NB4 (cell line): ENCODE measurements around the gene ECPAS.
A peak's percentile ranks its signal among the peaks of the same experiment; 100 is the strongest.

ENCODE experiments used
- DNase-seq: peaks from one replicate; pipeline ENCODE4 v3.0.0; 2010; ENCODE audit warnings: low read depth
- H3K4me3 ChIP-seq: one replicate; pipeline ENCODE4 v1.5.1; 2011; ENCODE audit warnings: mild to moderate bottlenecking, low read depth, low read length, moderate library complexity
- MYC ChIP-seq: IDR thresholded peaks from 2 replicates; pipeline ENCODE4 v1.6.1; 2011; ENCODE audit warnings: low read depth, low read length
- POLR2A ChIP-seq: IDR thresholded peaks from 2 replicates; pipeline ENCODE4 v1.6.1; 2011; ENCODE audit warnings: mild to moderate bottlenecking; ENCODE audit not compliant: insufficient read length; ENCODE audit errors: extremely low read depth
- TF ChIP-seq, protein P1 (sequence below): IDR thresholded peaks from 2 replicates; pipeline ENCODE4 v1.6.1; 2011; ENCODE audit warnings: low read depth, low read length
- TF ChIP-seq, protein P2 (sequence below): IDR thresholded peaks from one replicate; pipeline ENCODE4 v1.5.1; 2012; ENCODE audit warnings: low read depth, low read length

ECPAS gene, protein sequence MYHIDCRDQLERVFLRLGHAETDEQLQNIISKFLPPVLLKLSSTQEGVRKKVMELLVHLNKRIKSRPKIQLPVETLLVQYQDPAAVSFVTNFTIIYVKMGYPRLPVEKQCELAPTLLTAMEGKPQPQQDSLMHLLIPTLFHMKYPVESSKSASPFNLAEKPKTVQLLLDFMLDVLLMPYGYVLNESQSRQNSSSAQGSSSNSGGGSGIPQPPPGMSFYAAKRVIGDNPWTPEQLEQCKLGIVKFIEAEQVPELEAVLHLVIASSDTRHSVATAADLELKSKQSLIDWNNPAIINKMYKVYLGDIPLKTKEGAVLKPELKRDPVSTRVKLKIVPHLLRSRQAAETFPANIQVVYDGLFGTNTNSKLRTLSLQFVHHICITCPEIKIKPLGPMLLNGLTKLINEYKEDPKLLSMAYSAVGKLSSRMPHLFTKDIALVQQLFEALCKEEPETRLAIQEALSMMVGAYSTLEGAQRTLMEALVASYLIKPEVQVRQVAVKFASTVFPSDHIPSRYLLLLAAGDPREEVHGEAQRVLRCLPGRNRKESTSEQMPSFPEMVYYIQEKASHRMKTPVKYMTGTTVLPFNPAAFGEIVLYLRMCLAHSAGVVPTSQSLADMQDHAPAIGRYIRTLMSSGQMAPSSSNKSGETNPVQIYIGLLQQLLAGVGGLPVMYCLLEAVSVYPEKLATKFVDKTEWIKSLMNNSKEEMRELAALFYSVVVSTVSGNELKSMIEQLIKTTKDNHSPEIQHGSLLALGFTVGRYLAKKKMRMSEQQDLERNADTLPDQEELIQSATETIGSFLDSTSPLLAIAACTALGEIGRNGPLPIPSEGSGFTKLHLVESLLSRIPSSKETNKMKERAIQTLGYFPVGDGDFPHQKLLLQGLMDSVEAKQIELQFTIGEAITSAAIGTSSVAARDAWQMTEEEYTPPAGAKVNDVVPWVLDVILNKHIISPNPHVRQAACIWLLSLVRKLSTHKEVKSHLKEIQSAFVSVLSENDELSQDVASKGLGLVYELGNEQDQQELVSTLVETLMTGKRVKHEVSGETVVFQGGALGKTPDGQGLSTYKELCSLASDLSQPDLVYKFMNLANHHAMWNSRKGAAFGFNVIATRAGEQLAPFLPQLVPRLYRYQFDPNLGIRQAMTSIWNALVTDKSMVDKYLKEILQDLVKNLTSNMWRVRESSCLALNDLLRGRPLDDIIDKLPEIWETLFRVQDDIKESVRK (N-terminal part only)

DNA sequence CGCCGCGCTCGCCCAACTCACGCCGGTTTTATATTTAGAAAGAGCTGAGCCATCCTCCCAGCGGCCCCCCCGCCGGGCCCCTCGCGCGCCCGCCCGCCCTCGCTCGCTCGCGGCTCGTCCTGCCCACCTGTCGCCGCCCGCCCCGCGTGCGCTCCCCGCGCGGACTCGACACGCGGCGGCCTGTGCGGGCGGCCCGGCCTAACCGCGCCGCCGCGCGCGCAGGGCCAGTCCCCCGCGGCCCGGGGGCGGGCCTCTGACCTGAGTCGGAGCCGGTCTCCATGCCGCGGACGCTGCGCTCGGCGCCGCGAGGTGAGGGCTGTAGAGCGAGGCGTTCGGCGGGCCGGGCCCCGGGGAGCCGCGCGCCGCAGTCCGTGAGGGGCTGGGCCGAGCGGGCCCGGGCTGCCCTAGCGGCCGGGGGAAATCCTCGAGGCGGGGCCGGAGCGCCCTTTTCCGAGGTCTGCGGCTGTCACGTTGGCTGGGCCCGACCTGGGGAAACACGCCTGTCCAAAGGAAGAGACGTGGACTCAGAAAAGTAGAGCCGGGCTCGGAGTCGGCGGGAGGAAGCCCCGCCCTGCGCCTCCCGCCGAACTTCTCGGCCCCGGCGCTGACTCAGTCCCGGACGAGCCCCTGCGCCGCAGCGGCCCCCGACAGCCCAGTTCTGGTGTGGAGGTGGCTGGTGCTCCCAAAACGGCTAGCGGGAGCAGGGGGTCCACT is at the start of gene ECPAS:
Gene ECPAS (minus strand): TSS at position 526 of the 714 bp plus-strand sequence. CDS start 11,465 bp downstream, outside the sequence.
- TF ChIP-seq, protein P1, sequence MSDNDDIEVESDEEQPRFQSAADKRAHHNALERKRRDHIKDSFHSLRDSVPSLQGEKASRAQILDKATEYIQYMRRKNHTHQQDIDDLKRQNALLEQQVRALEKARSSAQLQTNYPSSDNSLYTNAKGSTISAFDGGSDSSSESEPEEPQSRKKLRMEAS = peak; percentile 50
- peak; percentile 65 for TF ChIP-seq POLR2A
- no peak; the same call in 1 of the 2 replicates for TF ChIP-seq MYC
- TF ChIP-seq, protein P2, sequence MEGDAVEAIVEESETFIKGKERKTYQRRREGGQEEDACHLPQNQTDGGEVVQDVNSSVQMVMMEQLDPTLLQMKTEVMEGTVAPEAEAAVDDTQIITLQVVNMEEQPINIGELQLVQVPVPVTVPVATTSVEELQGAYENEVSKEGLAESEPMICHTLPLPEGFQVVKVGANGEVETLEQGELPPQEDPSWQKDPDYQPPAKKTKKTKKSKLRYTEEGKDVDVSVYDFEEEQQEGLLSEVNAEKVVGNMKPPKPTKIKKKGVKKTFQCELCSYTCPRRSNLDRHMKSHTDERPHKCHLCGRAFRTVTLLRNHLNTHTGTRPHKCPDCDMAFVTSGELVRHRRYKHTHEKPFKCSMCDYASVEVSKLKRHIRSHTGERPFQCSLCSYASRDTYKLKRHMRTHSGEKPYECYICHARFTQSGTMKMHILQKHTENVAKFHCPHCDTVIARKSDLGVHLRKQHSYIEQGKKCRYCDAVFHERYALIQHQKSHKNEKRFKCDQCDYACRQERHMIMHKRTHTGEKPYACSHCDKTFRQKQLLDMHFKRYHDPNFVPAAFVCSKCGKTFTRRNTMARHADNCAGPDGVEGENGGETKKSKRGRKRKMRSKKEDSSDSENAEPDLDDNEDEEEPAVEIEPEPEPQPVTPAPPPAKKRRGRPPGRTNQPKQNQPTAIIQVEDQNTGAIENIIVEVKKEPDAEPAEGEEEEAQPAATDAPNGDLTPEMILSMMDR = no peak
- DNase-seq = peak; percentile 86
- peak within 1 kb of the TSS; percentile 80 for H3K4me3 ChIP-seq

DNA sequence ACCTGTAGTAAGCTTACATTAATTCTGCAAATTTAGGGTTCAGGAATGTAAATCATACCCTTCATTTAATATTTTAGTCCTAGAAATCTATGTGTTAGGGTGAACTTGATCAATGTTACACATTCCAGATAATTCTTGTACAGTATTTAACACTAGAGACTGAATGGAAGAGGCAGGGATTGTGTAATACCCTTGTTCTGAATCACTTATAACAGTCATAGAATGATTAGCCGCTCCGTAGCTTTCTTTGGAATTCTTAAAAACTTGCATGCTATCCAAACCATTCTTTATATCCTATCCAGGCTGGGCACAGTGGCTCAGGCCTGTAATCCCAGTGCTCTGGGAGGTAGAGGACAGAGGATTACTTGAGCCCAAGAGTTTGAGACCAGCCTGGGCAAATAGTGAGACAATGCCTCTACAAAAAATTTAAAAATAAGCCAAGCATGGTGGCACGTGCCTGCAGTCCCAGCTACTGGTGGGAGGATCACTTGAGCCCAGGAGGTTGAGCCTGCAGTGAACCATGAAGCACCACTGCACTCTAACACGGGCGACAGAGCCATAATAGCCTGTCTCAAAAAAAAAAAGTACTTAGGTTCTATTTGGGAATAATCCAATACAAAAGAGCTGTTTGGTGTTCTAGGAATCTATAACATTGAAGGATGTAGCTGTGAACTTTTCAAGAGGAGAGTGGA is 49.1 kb upstream of the ECPAS start:
- no peak overlapping the region for H3K4me3 ChIP-seq
- TF ChIP-seq MYC = no peak
- TF ChIP-seq, protein P1 = no peak
- TF ChIP-seq, protein P2 = no peak
- no peak for TF ChIP-seq POLR2A
- DNase-seq = no peak

DNA sequence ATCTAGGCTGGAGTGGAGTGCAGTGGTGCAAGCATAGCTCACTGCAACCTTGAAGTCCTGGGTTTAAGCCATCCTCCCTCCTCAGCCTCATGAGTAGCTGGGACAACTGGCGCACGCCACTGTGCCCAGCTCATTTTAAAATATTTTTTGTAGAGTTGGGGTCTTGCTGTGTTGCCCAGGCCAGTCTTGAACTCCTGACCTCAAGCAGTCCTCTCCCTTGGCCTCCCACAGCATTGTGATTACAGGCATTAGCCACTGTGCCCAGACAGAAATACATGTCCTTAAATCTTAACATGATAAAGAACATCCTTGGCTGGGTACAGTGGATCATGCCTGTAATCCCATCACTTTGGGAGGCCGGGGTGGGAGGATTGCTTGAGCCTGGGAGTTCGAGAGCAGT is 47.5 kb upstream of the ECPAS start:
- TF ChIP-seq MYC = no peak
- no peak for DNase-seq
- H3K4me3 ChIP-seq = no peak overlapping the region

DNA sequence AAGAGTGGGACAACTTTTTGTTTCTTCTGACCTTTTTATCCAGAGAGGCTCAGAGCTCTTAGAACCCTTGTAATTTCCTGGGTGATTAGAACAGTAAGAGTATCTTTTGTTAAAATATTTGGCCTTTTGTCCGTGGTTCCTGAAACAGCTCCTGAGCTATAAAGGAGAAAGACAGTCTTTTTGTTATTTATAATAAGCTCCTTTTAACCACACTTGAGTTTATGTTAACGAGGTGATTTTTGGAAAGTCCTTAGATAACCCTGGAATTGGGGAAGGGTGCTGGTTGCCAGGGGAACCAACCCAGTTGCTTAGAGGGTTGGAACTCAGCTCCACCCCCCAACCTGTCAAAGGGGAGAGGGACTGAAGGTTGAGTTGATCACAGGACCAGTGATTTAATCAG is 45.6 kb upstream of the ECPAS start:
- no peak for DNase-seq
- TF ChIP-seq MYC (no peak), POLR2A (no peak)
- TF ChIP-seq, protein P2 = no peak
- TF ChIP-seq, protein P1 = no peak
- no peak overlapping the region for H3K4me3 ChIP-seq

DNA sequence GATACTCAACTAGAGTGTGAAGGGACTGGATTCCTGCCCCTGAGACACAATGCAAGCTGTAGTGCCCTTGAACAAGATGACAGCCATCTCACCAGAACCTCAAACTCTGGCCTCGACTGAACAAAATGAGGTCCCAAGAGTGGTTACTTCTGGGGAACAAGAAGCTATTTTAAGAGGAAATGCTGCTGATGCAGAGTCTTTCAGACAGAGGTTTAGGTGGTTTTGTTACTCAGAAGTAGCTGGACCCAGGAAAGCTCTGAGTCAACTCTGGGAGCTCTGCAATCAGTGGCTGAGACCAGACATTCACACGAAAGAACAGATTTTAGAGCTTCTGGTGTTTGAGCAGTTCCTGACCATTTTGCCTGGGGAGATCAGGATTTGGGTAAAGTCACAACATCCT is 43.2 kb upstream of the ECPAS start:
- H3K4me3 ChIP-seq = no peak overlapping the region
- no peak for DNase-seq
- TF ChIP-seq POLR2A = no peak
- TF ChIP-seq MYC = no peak
- TF ChIP-seq, protein P1 = no peak
- TF ChIP-seq, protein P2 = no peak
